Upper lobe of left lung (tissue), 4 donors: ENCODE data around the gene ANKS1B.

ENCODE experiments used
- CTCF ChIP-seq, 6 experiments: fragments of 450-650 bp in 4 of 6; fragments of 200-600 bp in 2 of 6; sonication (generic) in 2 of 6; IDR thresholded peaks; one replicate each; pipeline ENCODE4 v1.5.1; 2016 to 2019; ENCODE audit warnings: antibody characterized with exemption in 6 of 6
- POLR2A ChIP-seq, 4 donors: fragments of 450-650 bp; IDR thresholded peaks; one replicate each; pipeline ENCODE4 v1.5.1; 2016 to 2017; ENCODE audit warnings: antibody characterized with exemption in 4 of 4, mild to moderate bottlenecking in 2 of 4
- POLR2AphosphoS5 ChIP-seq, 2 donors: sonication (generic); formaldehyde crosslinking; IDR thresholded peaks; one replicate each; pipeline ENCODE4 v1.5.1; 2017; ENCODE audit warnings: antibody characterized with exemption in 2 of 2

DNA sequence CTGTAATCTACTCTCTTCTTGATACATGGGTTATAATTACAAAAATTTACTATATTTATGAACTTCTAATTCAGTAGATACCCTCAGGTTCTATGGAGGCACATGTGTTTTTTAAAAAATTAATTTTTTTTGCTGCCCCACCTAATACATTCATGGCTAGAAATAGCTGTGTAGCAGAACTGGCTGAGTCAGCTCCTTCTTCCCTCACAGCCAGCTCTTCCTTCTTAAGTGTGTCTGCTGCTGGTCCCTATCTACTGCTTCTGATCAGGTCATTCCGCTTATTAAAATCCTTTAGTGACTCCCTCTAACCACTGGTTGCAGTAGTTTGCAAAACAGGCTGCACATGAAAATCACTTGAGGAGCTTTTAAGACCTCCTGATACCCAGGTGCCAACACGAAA, 939.6 kb downstream of the ANKS1B start:
- TF ChIP-seq CTCF (IDR thresholded peaks at IDR 0.05), result no peak
- no peak for TF ChIP-seq POLR2AphosphoS5 (IDR thresholded peaks at IDR 0.05)
- no peak for TF ChIP-seq POLR2A (IDR thresholded peaks at IDR 0.05)
